Fibroblast of skin of back (primary cell): ENCODE data around the gene CCNYL1.
A peak's percentile ranks its signal among the peaks of the same experiment; 100 is the strongest.
"Not testable (repeated sequence)": the region's sequence is repeated elsewhere in the genome, so short reads cannot be mapped to it uniquely, and the experiment has no call there.

Experiments used
- DNase-seq: peaks from one replicate; pipeline ENCODE4 v3.0.0-alpha.2; 2013

Gene CCNYL1

GRCh38 chr2:207734636-207735512 lies 23.4 kb downstream of the CCNYL1 start:
- DNase-seq = no peak

DNA sequence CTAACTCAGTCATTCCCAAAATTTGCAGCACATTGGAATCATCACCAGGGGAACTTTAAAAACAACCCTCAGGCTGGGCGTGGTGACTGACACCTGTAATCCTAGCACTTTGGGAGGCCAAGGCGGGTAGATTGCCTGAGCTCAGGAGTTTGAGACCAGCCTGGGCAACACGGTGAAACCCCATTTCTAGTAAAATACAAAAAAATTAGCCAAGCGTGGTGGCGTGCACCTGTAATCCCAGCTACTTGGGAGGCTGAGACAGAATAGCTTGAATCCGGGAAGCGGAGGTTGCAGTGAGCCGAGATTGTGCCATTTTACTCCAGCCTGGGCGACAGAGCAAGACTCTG lies 24.0 kb downstream of the CCNYL1 start:
- DNase-seq = not testable (repeated sequence)

GRCh38 chr2:207743514-207743913 lies 32.1 kb downstream of the CCNYL1 start:
- DNase-seq = no peak

DNA sequence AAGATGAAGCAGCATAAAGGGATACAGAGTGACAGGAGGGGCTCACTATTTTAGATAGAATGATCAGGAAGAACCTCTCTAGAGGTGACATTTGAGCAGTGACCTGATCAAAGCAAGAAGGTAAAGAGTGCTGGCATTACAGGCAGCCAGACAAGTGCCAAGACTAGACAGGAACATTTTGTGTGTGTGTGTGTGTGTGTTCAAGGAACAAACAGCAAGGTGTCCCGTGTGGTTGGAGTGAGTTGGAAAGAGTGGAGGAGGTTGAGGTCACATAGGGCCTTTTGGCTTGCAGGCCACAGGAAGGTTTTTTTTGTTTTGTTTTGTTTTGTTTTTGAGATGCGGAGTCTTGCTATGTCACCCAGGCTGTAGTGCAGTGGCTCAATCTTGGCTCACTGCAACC lies 32.6 kb downstream of the CCNYL1 start:
- DNase-seq = no peak

GRCh38 chr2:207744451-207744850 lies 33.0 kb downstream of the CCNYL1 start:
- DNase-seq = no peak

GRCh38 chr2:207746131-207746530 lies 34.7 kb downstream of the CCNYL1 start:
- peak; percentile 65 for DNase-seq

DNA sequence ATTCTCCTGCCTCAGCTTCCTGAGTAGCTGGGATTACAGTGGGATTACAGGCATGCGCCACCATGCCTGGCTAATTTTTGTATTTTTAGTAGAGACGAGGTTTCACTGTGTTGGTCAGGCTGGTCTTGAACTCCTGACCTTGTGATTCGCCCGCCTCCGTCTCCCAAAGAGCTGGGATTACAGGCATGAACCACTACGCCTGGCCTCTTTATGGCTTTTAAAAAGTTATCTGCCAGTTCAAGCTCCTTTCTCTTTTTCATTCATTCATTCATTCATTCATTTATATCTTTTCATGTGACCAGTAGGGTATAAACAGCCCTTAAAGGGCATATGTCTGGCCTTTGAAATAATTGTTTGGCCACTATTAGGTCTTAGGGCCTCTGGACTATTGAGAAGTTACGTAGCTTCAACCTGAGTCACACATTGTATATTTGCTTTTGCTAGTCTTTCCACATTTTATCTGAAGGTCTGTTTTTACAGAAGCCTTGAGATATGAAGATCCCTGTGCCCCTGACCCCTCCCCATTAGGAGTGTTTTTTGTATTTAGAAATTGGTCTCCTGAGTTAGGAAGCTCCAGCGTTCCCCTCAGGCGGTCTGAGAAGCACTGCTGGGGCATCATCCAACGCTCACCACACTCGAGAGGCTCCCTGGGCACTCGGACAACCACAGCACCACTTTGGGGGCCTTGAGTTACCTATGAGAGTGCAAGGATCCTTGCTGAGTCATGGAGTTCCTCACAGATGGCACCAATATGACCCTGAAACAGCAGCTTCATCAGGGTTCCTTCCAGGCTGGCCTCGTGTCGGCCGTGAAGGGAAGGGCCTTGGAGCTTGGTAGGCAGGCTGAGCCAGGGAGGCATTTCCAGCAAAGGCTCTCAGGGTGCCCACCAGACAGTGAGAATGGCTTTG lies 36.5 kb downstream of the CCNYL1 start:
- no peak for DNase-seq

DNA sequence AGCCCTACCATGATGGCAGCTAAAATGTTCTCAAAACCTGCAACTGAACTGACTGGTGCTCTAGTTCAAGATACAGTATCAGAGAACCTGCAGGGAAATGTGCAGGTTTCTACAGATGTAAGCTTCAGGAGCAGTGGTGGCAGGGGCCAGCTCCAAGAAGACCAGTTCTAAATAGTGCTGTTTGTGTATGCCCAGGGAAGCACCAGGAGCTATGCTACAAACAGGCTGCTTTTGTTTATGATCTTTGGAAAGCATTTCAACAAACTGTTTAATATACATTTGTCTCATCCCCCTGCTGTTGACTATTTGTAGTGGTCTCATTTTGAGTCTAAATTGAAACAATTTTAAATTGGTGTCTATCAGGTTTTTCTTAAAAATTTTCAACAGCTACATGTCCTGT lies 37.6 kb downstream of the CCNYL1 start:
- DNase-seq = no peak

DNA sequence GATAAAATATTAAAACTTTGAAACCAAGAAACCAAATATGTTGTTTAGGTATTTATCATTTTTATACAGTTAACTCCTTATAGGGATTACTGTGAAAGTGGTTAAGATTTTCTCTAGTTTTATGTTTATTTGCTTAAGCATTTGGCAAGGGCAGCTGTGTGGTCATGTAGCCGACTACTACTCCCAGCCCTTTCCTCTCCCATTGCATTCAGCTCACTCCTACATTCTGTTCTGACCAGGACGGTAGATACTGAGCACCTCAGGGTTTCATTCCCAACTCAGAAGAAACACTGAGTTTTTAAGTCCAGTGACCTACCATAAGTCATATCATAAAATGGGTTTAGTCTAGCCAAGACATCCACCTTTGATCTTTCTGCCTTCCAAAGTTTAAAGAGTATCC lies 38.4 kb downstream of the CCNYL1 start:
- no peak for DNase-seq

- DNase-seq = no peak
Observed at GRCh38 chr2:207750345-207750744, 38.9 kb downstream of the CCNYL1 start.

GRCh38 chr2:207750876-207751275 lies 39.4 kb downstream of the CCNYL1 start:
- DNase-seq = no peak

- DNase-seq = not testable (repeated sequence)
Observed at GRCh38 chr2:207753688-207754087, 42.2 kb downstream of the CCNYL1 start.

GRCh38 chr2:207754498-207755383 lies 43.3 kb downstream of the CCNYL1 start:
- DNase-seq = no peak

- DNase-seq = no peak
Observed at GRCh38 chr2:207758025-207758424, 46.6 kb downstream of the CCNYL1 start.

DNA sequence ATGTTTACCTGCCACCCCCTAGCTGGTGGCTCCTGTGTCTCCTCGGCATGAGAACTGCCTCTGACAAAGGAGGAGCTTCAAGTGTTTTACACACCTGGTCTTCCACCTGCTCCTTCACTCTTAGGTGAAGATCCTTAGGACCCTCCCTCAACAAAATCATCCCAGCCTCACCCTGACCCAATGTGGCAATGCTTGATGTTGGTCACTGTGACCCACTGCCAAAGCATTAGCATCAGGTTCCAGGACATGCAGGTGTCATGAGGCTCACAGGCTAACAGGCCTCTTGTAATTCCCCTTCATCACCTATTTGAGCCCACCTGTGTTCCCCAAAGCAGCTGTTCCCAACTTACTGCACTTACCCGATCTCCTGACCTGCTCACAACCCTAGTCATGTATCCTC lies 48.5 kb downstream of the CCNYL1 start:
- no peak for DNase-seq

DNA sequence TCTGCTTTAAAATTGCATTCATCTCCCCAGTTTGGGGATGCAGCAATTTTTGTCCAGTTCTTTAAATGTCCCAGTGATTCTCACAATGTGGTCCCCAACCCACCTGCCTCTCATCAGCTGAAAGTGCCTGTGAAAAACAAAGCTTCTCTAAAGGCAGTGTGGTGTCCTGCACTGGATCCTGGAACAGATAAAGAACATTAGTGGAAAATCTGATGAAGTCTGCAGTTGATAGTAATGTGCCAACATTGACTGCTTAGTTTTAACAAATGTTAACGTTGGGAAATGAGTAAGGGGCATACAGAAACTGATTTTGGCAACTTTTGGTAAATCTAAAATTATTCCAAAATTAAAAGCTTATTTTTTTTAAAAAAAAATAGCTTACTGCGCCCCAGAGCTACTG lies 49.0 kb downstream of the CCNYL1 start:
- no peak for DNase-seq

DNA sequence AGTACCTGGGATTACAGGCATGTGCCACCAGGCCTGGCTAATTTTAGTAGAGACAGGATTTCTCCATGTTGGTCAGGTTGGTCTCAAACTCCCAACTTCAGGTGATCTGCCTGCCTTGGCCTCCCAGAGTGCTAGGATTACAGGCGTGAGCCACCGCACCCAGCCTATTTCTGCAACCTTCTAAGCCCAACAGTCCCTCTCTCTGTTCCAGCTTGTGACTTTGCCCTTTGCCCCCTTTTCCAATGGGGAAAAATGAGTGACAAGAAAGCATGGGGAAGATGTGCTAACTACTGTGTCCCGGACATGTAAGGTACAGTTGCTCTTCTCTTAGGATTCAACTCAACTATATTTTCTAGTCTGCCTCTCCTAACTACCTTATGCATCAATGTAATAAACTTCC lies 50.0 kb downstream of the CCNYL1 start:
- not testable (repeated sequence) for DNase-seq

GRCh38 chr2:207762146-207762545 lies 50.7 kb downstream of the CCNYL1 start:
- DNase-seq = no peak

DNA sequence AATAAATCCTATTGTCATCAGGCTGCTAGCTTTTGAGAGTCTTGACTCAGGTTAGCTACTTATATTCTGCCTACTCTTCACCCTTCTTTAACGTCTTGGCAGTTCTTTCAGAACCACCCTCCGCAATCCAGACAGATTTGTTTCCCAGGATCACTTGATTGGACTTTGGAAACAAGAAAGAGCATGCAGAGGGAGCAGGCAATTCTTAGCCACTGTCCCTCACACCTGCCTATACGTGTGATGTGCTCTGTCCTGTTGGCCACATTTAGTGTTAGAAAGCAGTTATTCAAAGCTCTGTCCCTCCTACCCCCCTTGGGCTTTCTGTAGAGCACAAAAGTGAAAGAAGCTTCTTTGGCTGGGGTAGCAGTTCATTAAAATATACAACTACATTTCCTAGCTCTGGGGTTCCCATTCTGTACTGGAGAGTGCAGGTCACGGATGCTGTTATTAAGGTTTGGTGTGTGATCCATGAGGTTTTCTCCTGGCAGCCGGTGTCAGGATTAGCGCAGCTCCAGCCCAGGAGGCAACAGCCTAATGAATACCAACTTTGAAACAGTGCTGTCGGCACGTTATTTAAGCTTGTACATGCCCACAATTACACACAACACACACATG lies 52.0 kb downstream of the CCNYL1 start:
- no peak for DNase-seq

GRCh38 chr2:207764096-207764630 lies 52.7 kb downstream of the CCNYL1 start:
- DNase-seq = no peak

DNA sequence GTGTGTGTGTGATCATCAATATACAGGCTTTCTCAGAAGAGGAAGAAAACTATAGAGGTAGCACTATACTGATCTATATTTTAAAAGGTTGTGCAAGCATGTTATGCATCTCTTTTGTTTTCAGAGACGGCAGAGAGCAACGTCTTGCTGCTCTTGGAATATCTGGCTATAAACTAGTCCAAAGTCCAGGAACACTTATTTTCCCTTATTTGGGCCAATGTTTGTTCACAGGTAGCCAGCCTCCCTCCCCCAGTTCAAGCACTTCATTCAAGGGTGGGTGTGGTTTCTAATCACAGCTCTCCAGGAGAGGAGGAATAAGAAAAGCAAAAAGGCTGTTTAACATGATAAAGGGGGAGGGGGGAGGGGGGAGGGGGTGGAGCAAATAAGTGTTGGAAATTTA lies 54.1 kb downstream of the CCNYL1 start:
- no peak for DNase-seq

DNA sequence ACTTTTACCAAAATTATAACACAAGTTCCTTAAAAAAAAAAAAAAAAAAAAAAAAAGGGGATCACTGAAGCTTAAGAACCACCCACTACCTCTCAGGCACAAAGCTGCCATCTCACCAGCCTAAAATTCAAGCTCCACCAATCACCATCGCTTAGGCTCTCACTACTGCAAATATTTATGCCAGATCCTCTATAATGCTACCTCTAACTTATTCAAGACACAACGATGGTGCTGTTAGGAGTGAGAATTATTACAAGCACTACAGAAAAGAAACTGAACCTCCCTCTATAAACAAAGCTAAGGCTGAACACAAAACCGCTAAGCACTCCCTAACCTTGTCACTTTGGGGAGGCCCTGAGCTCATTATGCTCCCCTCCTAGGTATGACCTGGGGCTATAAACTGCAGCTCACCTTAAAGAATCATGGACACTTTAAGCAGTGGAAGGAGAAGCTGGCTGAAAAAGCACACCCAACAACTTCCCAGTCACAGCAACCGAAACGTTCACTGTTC lies 54.7 kb downstream of the CCNYL1 start:
- DNase-seq = no peak
